Stimulated activated CD8-positive, alpha-beta memory T cell treated with anti-CD3 and anti-CD28 coated beads, Interleukin-7, amount 100 ng/mL, for 48 hours (primary cell): ENCODE measurements around the gene MGST1.

Experiments used
- DNase-seq, 2 donors: peaks; one replicate each; pipeline ENCODE4 v3.0.0-alpha.2; 2020; ENCODE audit warnings: low read depth in 1 of 2; ENCODE audit errors: extremely low read depth in 1 of 2

MGST1 gene, protein sequence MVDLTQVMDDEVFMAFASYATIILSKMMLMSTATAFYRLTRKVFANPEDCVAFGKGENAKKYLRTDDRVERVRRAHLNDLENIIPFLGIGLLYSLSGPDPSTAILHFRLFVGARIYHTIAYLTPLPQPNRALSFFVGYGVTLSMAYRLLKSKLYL

DNA sequence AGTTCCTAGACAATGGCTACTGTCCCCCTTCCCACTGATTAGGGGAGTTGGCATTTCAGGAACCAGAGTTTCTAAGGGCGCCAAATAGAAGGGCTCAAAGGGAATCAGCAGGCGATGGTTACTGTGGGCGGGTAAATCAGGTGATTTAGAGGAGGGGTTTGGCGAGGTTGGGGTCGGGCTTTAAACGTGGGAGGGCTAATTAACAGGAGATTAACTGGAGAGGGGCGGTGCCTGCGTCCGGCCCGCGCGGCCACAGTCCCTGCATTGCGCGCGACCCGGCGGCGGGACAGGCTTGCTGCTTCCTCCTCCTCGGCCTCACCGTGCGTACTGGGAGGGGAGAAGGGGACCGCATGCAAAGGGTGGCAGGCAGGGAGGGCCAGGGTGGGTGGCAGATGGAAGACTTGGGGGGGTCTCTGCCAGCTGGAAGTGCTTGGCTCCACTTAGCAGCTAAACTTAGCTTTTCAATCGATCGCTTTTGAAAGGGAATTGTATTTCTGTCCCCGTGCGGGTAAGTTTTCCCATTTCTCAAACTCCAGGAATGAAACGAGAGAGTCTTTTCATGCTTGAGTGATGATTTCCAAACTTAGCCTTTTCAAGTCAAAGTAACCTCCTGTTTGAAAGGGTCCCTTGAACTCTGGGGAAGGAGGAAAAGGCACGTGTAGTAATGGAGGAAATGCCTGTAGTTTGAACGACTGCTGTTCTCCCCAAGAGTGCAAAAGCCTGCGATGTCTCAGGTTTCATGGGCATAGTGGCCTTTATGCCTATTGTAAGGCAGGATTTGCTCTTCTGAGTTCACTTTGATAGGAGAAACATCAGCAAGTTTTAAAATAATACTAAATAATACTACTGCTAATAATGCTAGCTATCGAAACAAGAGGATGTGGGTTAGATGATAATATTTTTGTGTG is at the start of gene MGST1:
TSS of gene MGST1 (plus strand) at position 255 of the 908 bp plus-strand sequence. CDS start 6,608 bp downstream, outside the sequence.
- no peak for DNase-seq

DNA sequence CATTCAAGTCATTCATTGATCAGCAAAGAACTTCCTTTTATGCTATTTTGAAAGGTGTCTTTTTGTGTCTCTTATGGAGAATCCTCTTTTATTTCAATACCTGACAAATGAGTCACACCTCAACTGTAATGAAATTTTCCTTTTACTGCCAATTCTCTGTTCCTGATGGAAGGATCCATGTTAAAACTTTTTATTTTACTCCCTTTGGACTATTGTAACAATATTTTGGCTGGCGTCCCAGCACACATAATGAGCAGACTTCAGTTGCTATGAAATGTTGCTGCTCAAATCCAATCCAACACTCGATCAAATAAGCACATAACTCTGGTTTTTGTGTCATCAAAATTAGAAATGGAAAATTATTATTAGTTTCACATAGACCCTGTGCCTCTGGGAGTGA is 48.0 kb upstream of the MGST1 start:
- no peak for DNase-seq

DNA sequence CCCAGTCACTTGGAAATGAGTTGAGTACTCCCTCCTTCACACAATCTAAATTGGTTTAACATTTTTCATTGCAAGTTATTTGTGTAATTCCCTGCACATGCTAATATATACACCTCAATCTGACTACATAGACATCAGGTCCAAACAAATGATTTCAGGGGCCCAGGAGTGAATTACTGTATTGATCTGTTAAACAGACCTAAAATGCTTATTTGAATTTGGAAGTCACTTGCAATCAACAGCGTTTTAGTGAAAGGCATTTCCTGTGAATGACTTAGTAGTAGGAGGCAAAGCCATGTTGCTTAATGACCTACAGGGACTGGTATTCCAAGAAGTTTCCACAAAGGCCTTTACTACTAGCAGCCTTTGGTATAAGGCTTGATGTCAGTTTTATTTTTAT is 47.3 kb upstream of the MGST1 start:
- no peak for DNase-seq

DNA sequence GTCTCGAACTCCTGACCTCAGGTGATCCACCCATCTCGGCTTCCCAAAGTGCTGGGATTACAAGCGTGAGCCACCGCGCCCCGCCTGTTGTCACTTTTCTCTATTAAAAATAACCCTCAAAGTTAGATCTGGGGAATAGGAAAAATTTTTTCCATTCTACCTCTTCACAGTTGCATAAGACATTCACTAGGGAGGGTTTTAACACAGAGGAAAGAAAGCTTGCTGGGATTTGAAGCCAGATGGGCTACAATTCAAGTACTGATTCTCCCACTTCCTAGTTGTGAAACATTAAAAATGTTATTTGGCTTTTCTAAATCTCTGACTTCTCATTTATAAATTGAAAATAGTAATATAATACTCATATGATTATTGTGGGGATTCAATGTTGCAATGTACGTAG is 46.7 kb upstream of the MGST1 start:
- DNase-seq = no peak

DNA sequence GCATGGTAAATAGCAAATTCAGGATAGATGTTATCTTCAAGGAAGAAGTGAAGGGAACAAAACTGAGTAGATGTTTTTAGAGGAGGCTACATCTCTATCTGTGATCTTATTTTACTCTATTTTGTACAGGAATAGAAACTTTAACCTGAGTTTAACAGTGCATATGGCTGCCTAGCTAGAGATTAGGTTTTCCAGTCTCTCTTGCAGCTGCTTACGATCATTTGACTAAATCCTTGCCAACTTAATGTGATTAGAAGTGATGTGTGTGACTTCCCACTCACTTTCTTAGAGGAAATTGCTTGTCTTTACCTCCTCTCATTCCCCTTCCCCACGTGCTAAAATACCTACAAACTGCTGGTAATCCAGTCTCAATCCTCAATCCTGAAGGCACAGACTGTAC is 43.5 kb upstream of the MGST1 start:
- no peak for DNase-seq

DNA sequence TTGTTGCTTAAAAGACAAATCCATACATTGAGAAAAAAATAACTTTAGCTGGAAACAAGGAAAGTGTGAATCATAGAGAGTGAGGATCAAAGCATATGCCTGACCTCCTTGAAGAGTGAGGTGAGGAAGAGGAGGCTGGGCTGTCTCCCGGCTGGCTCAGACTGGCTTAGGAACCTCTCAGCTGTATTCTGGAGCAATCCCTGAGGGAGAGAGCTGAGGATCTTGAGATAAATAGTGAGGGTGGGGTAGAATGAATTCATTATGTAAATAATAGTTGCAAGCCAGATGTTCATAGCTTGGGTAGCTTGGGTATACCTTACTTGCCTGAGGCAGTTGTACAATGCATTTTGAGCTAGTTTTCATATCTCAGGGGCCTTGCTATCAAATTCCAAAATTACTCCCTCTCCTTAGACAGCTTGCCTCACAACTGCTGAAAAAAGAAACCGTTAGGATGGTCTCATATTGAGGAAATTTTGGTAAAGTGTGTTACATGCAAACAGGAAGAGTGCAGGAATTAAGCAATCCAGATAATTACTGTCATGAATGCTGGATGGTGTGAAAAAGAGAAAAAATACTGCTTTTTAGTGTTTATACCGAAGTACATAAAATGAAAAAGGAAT is 39.5 kb upstream of the MGST1 start:
- DNase-seq = no peak

DNA sequence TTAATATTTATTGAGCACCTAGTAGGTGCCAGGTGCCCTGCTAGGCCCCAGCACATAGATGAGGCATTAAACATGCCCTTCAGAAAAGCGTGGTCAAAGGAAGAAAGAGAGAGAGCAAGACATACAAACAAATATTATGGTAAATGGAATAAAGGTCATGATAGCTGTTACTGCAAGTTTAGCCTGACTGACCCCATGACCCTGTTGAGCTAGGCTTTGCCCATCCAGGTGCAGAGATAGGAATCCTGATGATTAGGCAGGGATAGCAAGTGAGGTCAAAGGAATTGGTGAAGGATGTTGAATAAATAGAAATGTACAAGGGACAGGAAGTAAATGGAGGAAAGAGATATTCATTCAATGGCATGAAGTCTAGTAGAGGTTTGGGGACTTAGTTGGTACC is 36.5 kb upstream of the MGST1 start:
- no peak for DNase-seq

DNA sequence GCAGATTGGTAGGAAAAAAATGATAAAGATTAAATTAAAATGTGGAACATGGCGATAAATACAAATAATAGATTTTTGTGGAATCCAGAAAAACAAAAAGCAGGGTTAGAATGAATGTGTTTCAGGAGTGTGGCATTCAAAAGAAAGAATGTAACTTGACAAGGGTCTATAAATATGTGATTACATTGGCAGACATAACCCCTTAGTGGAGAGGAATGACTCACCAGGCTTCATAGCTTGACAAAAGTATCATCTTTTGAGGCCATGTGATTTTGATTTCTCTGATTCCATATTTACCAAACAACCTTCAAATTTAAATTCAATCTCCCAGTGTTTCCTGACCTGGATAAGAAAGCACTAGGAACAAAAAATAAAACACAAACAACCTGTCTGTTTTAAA is 24.4 kb upstream of the MGST1 start:
- no peak for DNase-seq

DNA sequence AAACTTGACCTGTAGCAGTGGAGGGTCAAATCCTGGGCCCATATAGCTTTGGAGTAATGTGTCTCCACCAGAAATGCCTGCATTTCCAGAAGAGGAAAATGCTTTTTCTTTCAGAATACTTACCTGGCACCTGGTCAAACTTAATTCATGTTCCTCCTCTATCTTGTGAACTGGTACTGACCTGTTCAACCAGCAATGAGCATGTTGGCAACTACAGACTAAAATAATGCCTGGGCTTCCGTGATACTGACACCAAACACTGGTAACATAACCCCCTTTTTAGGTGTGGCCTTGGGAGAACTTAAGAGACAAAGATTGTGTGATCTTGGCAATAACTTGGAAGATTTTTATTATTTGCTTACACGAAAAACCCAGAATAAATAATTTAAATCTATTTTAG is 23.8 kb upstream of the MGST1 start:
- DNase-seq = no peak

DNA sequence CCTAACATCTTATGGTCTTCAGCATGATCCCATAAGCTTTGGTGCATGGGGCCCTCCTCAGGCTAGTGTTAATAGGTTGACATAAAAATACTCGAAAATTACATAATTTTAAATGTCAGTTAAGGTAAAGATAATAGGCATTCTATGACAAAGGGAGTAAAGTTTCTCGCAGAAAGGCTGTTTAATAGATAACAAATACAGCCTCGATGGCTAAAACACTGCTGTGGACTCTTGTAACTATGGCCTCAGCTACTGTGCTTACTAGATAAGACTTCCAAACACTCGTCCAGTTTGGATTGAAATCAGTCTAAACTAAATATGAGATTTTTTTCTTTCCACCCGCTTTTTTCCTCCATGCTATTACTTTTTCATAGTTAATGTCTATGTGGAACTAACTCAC is 23.2 kb upstream of the MGST1 start:
- DNase-seq = no peak

DNA sequence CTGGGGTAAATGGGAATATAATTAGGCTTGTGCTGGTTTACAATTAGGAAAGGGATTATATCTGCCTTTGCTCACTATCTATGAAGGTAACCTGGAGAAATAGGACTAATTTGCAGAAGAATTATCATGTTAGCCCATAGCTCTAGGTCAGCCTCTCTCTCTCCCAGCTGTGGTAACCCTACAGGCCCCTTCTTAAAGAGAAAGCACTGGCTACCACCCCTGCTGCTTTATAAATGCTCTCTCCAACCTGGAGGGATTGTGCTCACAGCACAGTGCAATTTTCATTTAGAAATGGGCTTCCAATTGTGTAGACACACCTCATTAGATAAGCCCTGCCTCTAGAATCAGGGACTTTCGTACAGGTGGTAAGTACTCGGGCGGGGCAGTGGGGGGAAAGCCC is 22.7 kb upstream of the MGST1 start:
- DNase-seq = no peak

DNA sequence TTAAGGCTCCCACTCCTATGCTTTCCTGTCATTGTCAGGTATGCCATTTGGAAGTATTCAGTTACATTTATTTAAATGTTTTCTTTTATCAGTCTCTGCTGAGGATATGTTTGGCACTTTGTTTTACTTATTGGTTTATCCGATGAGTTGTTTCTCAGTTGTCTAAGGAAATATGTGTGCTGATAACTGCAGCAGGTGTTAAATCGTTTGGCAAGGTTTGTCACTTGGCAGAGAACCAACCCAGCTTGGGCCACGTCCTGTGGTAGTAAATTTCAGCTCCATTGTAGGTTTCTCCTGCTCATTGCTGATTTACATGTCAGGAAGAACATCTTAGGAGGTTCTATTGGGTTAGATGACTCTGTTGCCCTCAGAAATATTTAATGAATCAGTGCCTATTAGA is 22.0 kb upstream of the MGST1 start:
- no peak for DNase-seq

DNA sequence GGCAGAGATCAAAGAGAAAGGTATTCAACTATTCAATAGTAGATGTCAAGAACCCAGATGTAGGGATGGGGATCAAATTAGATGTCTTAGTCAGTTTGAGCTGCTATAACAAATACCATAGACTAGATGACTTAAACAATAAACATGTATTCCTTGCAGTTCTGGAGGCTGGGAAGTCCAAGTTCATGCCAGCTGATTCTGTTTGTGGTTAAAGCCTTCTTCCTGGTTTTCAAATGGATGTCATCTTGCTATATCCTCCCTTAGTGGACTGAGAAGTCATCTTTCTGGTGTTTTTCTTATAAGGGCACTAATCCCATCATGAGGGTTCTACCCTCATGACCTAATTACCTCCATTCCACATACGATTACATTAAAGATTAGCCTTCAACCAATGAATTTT is 19.5 kb upstream of the MGST1 start:
- no peak for DNase-seq

DNA sequence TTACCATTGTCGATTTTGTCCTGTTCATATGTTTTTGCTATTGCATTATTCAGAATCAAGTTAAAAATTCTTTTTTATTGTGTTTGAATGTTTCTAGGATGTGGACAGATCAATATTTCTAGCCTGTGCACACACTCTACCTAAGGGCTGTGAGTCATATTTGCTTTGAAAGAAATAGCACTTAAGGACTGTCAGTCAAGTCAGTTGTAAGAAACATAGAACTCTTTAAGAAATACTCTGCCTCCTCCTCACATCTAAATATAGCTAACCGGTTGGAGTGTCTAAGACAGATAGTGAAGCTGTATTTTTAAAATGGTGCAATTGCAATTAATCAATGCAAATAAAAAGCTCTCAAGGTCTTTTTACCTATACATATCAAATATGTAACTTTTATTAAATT is 17.9 kb upstream of the MGST1 start:
- DNase-seq = no peak

DNA sequence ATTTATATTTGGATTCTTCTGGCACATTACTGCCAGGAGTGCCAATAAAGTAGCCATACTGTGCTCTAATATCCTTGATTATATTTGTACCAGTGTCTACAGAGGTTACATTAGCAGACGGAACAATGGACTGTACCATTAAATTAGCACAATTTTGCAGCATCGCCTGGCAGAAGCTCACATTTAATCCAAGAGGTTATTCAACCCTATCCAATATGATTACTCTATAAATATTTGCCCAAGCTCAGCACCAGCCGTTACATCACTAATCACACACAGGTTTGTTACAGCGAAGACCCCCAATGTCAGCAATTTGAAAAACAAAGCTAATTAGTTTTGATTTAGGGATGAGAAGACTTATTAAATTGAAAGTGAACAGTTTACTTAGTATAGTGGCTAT is 16.9 kb upstream of the MGST1 start:
- no peak for DNase-seq

DNA sequence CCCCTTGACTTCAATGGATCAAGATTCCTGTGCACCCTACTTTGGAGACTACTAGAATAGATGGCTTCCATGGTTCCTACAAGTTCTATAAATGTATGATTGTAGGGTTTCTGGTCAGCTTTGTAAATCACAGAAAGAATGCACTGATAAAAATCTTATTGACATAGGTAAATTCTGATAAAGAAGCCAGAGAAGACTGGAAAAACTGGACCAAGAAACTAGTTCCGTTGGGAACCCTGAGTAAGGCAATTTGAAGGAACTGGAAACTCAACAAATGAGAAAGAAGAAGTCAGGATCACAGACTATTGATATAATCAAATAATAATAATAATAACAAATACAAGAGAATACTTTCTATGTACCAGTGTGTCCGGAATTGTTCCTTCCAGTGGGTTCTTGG is 15.4 kb upstream of the MGST1 start:
- no peak for DNase-seq

DNA sequence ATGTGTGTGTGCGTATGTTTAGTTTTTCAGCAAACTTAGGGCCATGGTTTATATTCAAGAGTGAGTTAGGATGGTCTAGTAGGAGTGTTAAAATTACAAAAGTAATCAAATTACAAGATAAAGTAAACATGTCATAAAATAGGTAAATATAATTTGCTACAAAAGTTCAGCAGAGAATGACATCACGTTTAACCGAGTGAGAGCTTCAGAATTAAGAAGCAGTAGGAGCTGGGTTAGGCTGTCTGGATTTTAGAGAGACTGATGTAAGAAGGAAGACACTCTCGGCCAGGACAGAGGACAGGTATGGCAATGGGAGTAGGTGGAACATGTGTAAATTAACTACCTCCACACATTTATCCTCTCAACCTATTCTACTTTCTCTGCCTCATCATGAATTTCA is 11.6 kb upstream of the MGST1 start:
- DNase-seq = no peak

DNA sequence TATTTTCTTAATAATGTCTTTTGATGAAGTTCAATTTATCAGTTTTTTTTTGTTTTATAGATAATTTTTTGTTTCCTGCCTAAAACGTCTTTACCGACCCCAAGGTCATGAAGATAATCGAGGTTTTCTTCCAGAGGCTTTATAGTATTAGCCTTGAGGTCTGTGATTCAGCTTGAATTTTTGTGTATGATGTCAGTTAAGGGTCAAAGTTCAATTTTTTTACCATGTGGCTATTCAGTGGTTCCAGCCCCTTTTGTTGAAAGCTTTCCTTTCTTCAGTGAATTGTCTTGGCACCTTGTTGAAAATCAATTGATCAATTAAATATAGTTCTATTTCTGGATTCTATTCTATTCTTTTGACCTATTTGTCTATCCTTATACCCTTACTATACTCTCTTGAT is 3.2 kb upstream of the MGST1 start:
- DNase-seq = no peak

DNA sequence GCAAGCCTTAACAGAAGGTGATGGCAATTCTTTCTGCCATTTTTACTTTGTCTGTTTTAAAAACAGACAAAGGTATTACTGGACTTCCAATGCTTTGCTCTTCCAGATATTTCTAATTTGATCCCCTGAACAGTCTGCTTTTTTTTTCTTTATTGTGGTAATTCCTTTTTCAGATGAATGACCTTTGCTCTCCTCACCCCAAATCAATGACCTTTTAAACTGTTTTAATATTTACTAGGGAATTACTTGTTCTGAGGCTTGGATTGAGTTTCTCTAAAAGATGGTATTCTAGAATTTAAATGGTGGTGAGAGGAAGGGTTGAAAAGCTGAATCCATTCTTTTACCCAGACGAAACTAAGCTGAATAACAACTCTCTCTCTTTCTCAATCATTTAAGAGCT is 2.3 kb upstream of the MGST1 start:
- DNase-seq = no peak

DNA sequence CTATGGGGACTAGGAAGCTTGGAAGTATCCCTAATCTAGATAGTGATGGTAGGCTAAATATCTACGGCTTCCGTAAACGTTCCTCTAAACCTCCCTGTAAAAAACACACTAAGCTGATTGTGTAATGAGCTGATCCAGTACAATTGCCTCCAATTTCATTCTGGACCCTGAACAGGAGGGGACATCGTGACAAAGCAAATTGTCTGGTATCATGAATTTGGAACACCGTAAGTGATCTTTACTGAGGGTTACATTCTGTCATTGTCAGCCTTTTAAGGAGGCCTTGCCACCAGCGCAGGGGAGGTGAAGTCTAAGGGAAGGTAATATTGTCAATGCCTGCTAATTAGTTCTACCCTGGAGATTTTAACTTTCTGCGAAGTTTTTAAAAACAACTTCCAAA is 487 bp upstream of the MGST1 start:
- DNase-seq = no peak

DNA sequence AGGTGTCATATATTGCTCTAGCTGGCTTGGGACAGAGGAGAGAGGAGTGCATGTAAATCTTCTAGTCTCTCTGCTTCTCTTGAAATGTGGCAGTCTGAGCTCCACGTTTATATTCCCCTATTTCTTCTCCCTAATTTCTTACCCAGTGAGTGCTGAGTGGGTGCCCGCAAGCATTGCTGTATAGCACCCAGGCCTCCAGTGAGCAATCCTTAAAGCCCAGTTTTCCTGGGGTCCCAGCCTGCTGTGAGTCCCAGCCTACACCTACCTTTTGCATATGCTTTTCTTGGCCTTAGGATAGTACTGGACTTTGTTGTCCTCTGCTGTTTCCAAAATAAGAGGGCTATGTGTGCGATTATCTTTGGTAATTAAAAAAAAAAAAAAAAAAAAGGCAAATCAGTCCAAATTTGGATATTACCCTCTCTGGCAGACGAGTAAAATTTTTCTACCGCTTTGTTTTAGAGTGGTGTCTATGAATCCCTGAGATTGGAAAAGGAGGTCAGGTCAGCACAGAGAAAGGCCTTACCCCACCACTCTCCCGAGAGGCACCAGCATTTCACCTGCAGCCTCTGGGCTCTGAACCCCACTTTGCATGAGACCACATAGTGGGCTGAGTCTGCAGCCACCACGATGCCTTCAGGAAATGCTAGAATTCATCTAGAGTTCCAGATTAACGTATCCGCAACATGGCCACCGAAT is 1.1 kb downstream of the MGST1 start:
- DNase-seq = no peak

DNA sequence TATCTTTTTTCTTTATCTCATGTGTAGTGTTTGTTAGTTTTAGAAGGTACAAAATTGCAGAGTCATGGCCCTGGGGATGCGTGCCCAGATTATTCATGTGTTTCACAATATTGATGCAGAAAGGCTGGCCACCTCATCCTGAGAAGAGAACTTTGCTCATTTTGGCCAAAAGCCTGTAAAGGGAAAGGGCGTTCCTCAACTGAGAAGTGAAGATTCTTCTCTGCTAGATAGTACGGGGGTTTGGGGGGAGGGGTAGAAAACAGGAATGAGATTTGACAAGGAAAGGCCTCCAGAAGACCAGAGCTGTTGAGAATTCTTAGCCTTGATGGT is 1.7 kb downstream of the MGST1 start:
- no peak for DNase-seq
